ENCODE data around the gene HHAT.

DNA sequence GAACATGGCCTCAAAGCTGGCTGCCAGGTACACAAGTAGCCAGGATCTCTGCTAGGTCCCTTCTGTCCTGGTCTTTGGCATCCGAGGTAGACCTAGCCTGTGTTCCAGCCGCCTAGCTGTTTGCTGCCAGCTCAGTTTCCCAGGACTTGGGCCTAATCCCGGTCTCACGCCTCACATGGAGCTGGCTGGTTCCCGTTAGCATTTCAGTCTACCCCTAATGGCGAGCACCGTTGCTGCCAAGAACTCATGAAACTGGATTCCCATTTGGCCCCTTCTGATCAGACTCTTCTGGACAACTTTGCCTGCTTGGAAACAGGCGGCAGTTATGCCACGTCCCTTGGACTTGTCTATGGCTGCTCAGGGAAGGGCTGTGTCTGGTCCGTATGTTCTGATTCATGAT, 26.2 kb upstream of the HHAT start:
- TF ChIP-seq, protein P1, sequence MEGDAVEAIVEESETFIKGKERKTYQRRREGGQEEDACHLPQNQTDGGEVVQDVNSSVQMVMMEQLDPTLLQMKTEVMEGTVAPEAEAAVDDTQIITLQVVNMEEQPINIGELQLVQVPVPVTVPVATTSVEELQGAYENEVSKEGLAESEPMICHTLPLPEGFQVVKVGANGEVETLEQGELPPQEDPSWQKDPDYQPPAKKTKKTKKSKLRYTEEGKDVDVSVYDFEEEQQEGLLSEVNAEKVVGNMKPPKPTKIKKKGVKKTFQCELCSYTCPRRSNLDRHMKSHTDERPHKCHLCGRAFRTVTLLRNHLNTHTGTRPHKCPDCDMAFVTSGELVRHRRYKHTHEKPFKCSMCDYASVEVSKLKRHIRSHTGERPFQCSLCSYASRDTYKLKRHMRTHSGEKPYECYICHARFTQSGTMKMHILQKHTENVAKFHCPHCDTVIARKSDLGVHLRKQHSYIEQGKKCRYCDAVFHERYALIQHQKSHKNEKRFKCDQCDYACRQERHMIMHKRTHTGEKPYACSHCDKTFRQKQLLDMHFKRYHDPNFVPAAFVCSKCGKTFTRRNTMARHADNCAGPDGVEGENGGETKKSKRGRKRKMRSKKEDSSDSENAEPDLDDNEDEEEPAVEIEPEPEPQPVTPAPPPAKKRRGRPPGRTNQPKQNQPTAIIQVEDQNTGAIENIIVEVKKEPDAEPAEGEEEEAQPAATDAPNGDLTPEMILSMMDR (IDR thresholded peaks at IDR 0.05 in 4 of 5, conservative IDR thresholded peaks at IDR 0.05 in 1 of 5): no peak
- TF ChIP-seq POLR2A (IDR thresholded peaks at IDR 0.05): no peak

All from gastrocnemius medialis (tissue), 4 donors.